AG08395 (cell line): Measurements from ENCODE around the gene IRS4.

Experiments
- DNase-seq: peaks from one replicate; pipeline ENCODE4 v3.0.0; 2012; ENCODE audit warnings: mixed read lengths, low spot score

IRS4 gene

GRCh38 chrX:108736509-108737479, at the start of gene IRS4:
TSS of gene IRS4 (minus strand) at chrX:108736563.
- no peak for DNase-seq

DNA sequence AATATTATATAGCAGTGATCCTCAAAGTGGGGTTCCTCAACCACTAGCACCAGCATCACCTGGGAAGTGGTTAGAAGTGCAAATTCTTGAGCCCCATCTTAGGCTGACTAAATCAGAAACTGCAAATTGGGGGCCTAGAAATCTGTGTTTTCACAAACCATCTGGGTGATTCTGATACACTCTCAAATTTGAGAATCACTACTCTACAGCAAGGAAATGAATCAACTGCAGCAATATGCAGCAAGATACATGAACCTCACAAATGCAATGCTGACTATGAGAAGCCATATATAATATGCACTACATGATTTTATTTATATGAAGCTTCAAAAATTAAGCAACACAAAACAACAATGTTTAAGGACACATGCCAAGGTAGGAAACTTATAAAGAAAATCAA, 36.2 kb upstream of the IRS4 start:
- DNase-seq: no peak

DNA sequence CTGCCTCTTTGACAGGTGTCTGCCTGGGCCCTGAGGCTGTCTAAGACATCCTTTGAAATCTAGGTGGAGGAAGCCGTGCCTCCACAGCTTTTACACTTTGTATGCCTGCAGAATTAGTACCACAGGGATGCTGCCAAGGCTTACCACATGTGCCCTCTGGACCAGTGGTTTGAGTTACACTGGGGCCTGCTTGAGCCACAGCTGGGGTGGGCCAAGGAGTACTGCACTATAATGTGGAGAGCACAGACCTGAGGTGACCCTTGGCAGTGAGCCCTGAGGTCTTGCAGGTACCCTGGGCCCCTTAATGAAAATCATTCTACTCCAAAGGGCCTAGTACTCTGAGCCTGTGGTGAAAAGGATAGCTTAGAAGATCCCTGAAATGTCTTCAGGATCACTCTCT, 27.2 kb upstream of the IRS4 start:
- DNase-seq: no peak

- no peak for DNase-seq
Observed at GRCh38 chrX:108740299-108740774, 4.0 kb upstream of the IRS4 start.

DNA sequence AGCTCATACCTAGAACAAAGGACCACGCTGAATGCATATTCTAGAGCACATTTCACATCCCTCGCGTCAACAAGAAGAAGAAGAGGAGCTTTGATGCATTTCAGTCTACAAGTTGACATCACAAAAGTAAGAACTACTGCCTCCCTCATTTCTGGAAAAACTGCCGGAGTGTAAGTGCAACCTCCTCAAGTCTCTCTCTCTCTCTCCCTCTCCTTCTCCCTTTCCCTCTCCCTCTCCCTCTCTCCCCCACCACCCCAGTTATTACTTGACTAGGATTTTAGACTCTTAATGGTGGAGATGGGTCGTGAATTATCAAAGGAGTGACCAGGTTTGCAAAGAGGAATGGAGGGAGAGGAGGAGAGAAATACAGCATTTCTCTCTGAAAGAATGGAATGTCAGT, 1.4 kb upstream of the IRS4 start:
- no peak for DNase-seq

DNA sequence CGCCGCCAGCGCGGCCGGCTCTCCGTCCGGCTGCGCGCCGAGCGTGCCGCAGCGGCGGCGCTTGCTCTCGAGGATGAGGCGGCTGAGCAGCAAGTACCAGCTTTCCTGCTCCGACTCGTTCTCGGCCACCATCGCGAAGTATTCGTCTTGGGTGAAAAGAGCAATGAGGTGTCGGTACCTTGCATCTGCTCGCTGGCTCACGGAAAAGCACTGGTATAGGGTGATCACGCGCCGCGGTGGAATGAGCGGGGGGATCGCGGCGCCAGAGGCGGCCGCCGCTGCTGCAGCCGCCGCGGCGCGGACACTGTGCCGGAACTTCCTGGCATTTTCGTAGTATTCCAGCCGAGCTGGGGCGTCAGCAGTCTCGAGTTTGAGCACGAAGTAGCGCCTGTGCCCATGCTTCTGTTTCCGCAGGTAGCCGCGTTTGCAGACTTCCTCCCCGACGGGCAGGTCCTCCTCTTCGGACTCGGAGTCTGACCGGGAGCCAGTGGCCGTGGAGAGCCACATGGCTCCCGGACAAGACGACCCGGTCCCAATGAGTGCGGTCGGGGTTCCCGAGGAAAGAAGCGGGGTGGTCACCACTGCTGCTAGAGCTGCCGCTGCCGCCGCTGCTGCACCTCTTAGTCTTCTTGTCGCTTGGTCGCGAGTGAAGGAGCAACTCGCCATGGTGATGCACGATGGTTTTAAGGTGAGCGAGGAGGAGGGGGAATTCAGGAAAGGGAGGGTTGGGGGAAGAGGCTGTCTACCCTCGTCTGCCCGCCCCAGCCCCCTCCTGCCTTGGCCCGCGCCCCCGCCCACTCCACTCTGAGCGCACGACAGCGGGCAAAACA, 469 bp downstream of the IRS4 start:
- no peak for DNase-seq

GRCh38 chrX:108735091-108735678, 1.2 kb downstream of the IRS4 start:
- DNase-seq: no peak

DNA sequence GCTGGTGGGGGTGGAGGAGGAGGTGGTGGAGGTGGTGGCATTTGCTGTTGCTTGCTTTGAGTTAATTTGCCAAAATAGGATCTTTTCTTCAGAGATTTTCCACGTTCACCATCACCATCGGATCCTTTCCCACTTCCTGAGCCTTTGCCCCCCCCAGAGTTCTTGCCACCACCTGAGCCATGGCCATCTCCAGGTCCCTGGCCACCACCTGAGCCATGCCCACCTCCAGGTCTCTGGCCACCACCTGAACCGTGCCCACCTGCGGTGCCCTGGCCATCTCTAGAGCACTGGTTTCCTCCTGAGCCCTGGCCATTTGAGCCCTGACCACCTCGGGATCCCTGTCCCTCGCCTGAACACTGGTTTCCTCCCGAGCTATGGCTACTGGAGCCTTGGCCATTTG, 1.9 kb downstream of the IRS4 start:
- DNase-seq: no peak

- no peak for DNase-seq
Observed at GRCh38 chrX:108732630-108733321, 3.6 kb downstream of the IRS4 start.

- DNase-seq: no peak
Observed at GRCh38 chrX:108731153-108731552, 5.2 kb downstream of the IRS4 start.

- no peak for DNase-seq
Observed at GRCh38 chrX:108726748-108727147, 9.6 kb downstream of the IRS4 start.

DNA sequence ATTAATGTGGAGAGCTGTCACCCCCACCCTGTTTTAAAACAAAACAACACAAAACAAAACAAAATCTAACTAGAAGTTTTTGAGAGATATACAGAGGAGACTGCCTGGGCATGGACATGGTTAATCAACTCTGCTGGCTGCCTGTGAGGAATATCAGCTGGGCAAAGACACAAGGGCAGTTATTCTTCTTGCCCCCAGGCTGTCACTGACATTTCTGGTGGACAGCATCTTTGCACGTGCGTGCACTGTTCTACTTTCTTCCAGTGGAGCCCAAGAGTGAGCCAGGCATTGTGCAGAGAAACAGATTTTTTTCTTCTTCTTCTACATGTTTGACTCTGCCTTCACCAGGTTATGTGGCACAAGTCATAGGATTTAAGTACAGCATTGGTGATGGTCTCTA, 13.8 kb downstream of the IRS4 start:
- DNase-seq: no peak

- DNase-seq: no peak
Observed at GRCh38 chrX:108712886-108713285, 23.5 kb downstream of the IRS4 start.

GRCh38 chrX:108704839-108705238, 31.5 kb downstream of the IRS4 start:
- no peak for DNase-seq

- no peak for DNase-seq
Observed at GRCh38 chrX:108702530-108702929, 33.8 kb downstream of the IRS4 start.

GRCh38 chrX:108701633-108702032, 34.7 kb downstream of the IRS4 start:
- DNase-seq: no peak

DNA sequence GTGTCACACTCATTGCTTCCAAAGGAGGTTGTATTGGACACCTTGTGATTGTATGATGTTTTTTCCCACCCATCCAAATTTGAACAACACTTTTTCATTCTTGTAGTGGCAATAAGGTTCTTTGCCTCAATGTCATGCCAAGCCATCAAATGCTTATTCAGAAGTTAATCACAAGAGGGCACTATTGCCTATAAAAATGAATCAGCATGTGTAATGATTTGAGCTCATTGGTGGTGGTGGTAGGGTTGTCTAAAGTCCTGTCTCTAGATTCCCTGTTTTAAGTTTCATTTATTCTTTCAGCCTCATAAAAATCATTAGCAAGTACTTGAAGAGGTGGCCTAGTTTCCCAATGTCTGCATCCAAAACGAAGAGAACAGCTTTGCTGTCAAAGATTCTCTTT, 37.0 kb downstream of the IRS4 start:
- DNase-seq: peak; percentile 36

GRCh38 chrX:108696690-108697089, 39.7 kb downstream of the IRS4 start:
- DNase-seq: no peak
